HepG2 (cell line): Measurements from ENCODE around the gene PEPD. TPM values are rescaled to one million over a fixed set of nuclear protein-coding genes. Genes with fewer than 3 reads are reported as not detected.

Experiments
- CCDC6 ChIP-seq: sonication (generic); formaldehyde crosslinking; IDR thresholded peaks from 2 replicates; pipeline ENCODE4 v1.8.1; 2022; ENCODE audit warnings: mild to moderate bottlenecking, missing genetic modification reagents, moderate library complexity
- CTCF ChIP-seq: sonication (generic); formaldehyde crosslinking; IDR thresholded peaks from 2 replicates; pipeline ENCODE4 v1.5.0; 2020; ENCODE audit warnings: mild to moderate bottlenecking, missing genetic modification reagents, moderate library complexity
- ETS1 ChIP-seq: sonication (generic); formaldehyde crosslinking; IDR thresholded peaks from 2 replicates; pipeline ENCODE4 v1.4.0; 2020; ENCODE audit warnings: missing genetic modification reagents
- FOXK1 ChIP-seq: sonication (generic); formaldehyde crosslinking; IDR thresholded peaks from 2 replicates; pipeline ENCODE4 v1.4.0; 2020; ENCODE audit warnings: low read depth, missing genetic modification reagents, borderline replicate concordance
- GLI4 ChIP-seq: sonication (generic); formaldehyde crosslinking; IDR thresholded peaks from 2 replicates; pipeline ENCODE4 v1.5.1; 2020; ENCODE audit warnings: missing genetic modification reagents, mild to moderate bottlenecking, moderate library complexity, borderline replicate concordance
- HOXA5 ChIP-seq: sonication (generic); formaldehyde crosslinking; IDR thresholded peaks from 2 replicates; pipeline ENCODE4 v1.4.0; 2020; ENCODE audit warnings: missing genetic modification reagents
- IRF9 ChIP-seq: sonication (generic); formaldehyde crosslinking; IDR thresholded peaks from 2 replicates; pipeline ENCODE4 v1.8.0; 2022; ENCODE audit warnings: missing genetic modification reagents, mild to moderate bottlenecking, borderline replicate concordance
- JDP2 ChIP-seq: sonication (generic); formaldehyde crosslinking; IDR thresholded peaks from 2 replicates; pipeline ENCODE4 v1.8.1; 2022; ENCODE audit warnings: missing genetic modification reagents, borderline replicate concordance
- NFE2 ChIP-seq: sonication (generic); formaldehyde crosslinking; IDR thresholded peaks from 2 replicates; pipeline ENCODE4 v1.4.0; 2020; ENCODE audit warnings: missing genetic modification reagents
- PTBP1 ChIP-seq: fragments of 200-400 bp; formaldehyde crosslinking; IDR thresholded peaks from 2 replicates; pipeline ENCODE4 v1.6.1; 2018; ENCODE audit warnings: low read length, low read depth; ENCODE audit not compliant: poor library complexity, severe bottlenecking
- SCMH1 ChIP-seq: sonication (generic); formaldehyde crosslinking; IDR thresholded peaks from 2 replicates; pipeline ENCODE4 v1.9.0; 2021; ENCODE audit warnings: missing genetic modification reagents, mild to moderate bottlenecking, borderline replicate concordance
- SIX4 ChIP-seq: sonication (generic); formaldehyde crosslinking; IDR thresholded peaks from 2 replicates; pipeline ENCODE4 v1.4.0; 2020; ENCODE audit warnings: missing genetic modification reagents
- TAF1 ChIP-seq: sonication (generic); formaldehyde crosslinking; IDR thresholded peaks from 2 replicates; pipeline ENCODE4 v1.4.0; 2020; ENCODE audit warnings: missing genetic modification reagents
- TGIF2 ChIP-seq: IDR thresholded peaks from 2 replicates; pipeline ENCODE4 v1.6.1; 2016; ENCODE audit warnings: control low read depth, missing compliant biosample characterization
- TOE1 ChIP-seq: sonication (generic); formaldehyde crosslinking; IDR thresholded peaks from 2 replicates; pipeline ENCODE4 v1.4.0; 2020; ENCODE audit warnings: mild to moderate bottlenecking, missing genetic modification reagents
- U2AF1 ChIP-seq: fragments of 200-400 bp; formaldehyde crosslinking; optimal IDR thresholded peaks from 2 replicates; pipeline ENCODE3; 2017; ENCODE audit warnings: mild to moderate bottlenecking, low read depth, low read length
- ZKSCAN1 ChIP-seq: fragments of 150-350 bp; IDR thresholded peaks from 2 replicates; pipeline ENCODE4 v1.6.1; 2014; ENCODE audit warnings: low read length
- ZNF430 ChIP-seq: sonication (generic); formaldehyde crosslinking; IDR thresholded peaks from 2 replicates; pipeline ENCODE4 v1.9.0; 2021; ENCODE audit warnings: mild to moderate bottlenecking, missing genetic modification reagents
- ZNF44 ChIP-seq: sonication (generic); formaldehyde crosslinking; IDR thresholded peaks from 2 replicates; pipeline ENCODE4 v1.5.1; 2020; ENCODE audit warnings: mild to moderate bottlenecking, missing genetic modification reagents
- polyA plus RNA-seq, 8 experiments: library from polyadenylated mRNA; depleted of rRNA in 3 of 8; stranded (reverse) in 7 of 8; unstranded in 1 of 8; fragments of >200 nt; fragmentation: Illumina TruSeq in 4 of 8; extraction: Trizol in 4 of 8; gene quantifications; 2 replicates each; pipeline versions ENCODE4 v1.2.1 to v1.2.3, GENCODE V29; 2011 to 2016; ENCODE audit warnings: low read depth in 4 of 8, missing spikeins in 1 of 8, mixed read lengths in 1 of 8; ENCODE audit not compliant: insufficient read depth in 1 of 8
- total RNA-seq, 5 experiments: library from RNA; depleted of rRNA; stranded (reverse); fragments of >200 nt; fragmentation: Illumina TruSeq; extraction: Trizol; gene quantifications; 2 replicates each; pipeline ENCODE4 v1.2.3, GENCODE V29; 2016; ENCODE audit warnings: low read depth in 1 of 5
- TF ChIP-seq, protein P1 (sequence below): sonication (generic); formaldehyde crosslinking; IDR thresholded peaks from 2 replicates; pipeline ENCODE4 v1.8.0; 2022; ENCODE audit warnings: missing genetic modification reagents, mild to moderate bottlenecking, moderate library complexity, borderline replicate concordance
- TF ChIP-seq, protein P2 (sequence below): sonication (generic); formaldehyde crosslinking; IDR thresholded peaks from 2 replicates; pipeline ENCODE4 v1.8.0; 2022; ENCODE audit warnings: missing genetic modification reagents, low read depth, mild to moderate bottlenecking, borderline replicate concordance

Gene PEPD
- total and polyA plus RNA-seq, 2 of the 13 experiments (the other 11 are each of a cell fraction or from before 2014, with no cell fraction given) = 60.7 to 75.1 TPM

DNA sequence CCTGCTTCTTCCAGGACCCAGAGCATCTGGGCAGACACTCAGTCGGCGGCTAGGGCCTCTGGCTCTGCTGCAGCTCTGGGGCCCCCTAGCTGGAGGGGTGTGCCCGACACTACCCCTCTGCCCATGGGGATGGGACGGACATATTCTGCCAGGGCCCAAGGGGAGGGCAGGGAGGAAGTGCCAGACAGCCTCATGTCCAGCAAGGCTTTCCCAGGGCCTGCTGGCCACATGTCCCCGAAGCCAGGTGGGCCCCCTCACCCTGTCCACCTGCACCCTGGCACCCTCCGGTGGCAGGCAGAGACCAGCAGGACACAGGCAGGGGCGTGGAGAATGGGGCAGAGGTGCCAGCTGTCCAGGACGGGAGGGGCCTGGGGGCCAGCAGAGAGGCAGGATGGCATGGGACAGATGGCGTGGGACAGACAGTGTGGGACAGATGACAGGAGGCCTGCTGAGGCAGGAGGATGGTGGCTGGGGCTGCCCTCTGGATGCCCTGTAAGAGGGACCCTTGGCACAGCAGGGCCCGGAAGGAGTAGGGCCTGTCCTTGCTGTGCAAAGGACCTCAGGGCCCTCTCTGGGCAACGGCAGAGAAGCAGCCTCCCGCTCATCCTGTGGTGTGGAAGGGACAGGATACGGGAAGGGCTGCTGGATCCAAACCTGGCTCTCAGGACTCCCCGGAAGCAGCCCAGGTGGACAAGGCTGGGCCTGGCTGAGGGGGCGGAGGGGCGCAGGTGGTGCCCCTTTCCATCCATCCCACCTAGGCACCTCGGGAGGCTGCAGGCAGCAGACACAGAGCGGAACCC is 119.0 kb downstream of the PEPD start (continued):
- TF ChIP-seq IRF9 (CRISPR knock-in tag) (no peak), ETS1 (no peak), PTBP1 (no peak), GLI4 (CRISPR knock-in tag) (no peak), U2AF1 (no peak), TAF1 (CRISPR knock-in tag) (no peak), NFE2 (CRISPR knock-in tag) (no peak), ZKSCAN1 (no peak), TGIF2 (no peak), HOXA5 (CRISPR knock-in tag) (no peak), FOXK1 (no peak), SCMH1 (CRISPR knock-in tag) (no peak), ZNF44 (CRISPR knock-in tag) (no peak), ZNF430 (CRISPR knock-in tag) (no peak), SIX4 (no peak), TOE1 (CRISPR knock-in tag) (no peak), CCDC6 (CRISPR knock-in tag) (no peak), JDP2 (no peak), CTCF (peak; percentile 72)
- TF ChIP-seq, protein P1, sequence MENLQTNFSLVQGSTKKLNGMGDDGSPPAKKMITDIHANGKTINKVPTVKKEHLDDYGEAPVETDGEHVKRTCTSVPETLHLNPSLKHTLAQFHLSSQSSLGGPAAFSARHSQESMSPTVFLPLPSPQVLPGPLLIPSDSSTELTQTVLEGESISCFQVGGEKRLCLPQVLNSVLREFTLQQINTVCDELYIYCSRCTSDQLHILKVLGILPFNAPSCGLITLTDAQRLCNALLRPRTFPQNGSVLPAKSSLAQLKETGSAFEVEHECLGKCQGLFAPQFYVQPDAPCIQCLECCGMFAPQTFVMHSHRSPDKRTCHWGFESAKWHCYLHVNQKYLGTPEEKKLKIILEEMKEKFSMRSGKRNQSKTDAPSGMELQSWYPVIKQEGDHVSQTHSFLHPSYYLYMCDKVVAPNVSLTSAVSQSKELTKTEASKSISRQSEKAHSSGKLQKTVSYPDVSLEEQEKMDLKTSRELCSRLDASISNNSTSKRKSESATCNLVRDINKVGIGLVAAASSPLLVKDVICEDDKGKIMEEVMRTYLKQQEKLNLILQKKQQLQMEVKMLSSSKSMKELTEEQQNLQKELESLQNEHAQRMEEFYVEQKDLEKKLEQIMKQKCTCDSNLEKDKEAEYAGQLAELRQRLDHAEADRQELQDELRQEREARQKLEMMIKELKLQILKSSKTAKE (CRISPR knock-in tag) = no peak
- TF ChIP-seq, protein P2, sequence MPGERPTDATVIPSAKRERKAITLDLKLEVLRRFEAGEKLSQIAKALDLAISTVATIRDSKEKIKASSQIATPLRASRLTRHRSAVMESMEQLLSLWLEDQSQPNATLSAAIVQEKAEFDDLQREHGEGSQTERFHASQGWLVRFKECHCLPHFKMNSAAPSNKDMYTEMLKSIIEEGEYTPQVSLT = no peak
- TF ChIP-seq, all 625 proteins: peak for 28
